Endometrial microvascular endothelial cells (primary cell): ENCODE data around the gene AP1G2. TPM values are rescaled to one million over a fixed set of nuclear protein-coding genes. Genes with fewer than 3 reads are reported as not detected.

Experiments used
- in situ Hi-C: cut with HindIII; loops from 2 replicates; pipeline ENCODE4 v1.10.0; 2017; ENCODE audit warnings: low sequenced_read_pairs, low pct_unique_long_range_greater_than_20kb; ENCODE audit errors: inconsistent ontology term
- total RNA-seq: library from RNA; depleted of rRNA; stranded (reverse); fragments of >200 nt; gene quantifications from one replicate; pipeline ENCODE4 v1.2.3, GENCODE V29; 2015; ENCODE audit errors: inconsistent ontology term

AP1G2 gene
- total RNA-seq, 1 donor from 2014 or later: 18.0 TPM

- in situ Hi-C loops: no loop called here
Observed at GRCh38 chr14:23573384-23574015, 5.9 kb upstream of the AP1G2 start.

DNA sequence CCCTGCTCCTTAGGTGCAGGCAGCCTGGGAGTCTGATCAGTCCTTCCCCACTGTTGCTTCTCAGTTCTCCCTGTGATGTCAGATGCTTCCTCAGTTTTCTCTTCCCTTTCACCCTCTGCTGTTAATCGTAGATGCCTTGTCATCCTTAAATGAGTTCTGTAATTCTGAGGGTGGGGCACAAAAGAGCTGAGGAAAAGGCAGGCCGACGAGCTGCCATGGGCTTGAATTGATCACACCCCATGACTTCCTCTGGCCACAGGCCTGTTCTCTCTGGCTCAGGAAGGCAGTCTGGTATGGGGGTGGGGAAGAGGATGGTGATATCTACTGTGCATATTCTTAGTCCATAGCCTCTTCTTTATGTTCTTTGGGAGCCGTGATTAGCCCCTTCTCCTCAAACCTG, 5.2 kb upstream of the AP1G2 start:
- in situ Hi-C loops: no loop called here

GRCh38 chr14:23572524-23572828, 4.9 kb upstream of the AP1G2 start:
- in situ Hi-C loops: no loop called here

- in situ Hi-C loops: no loop called here
Observed at GRCh38 chr14:23571701-23572523, 4.3 kb upstream of the AP1G2 start.

- in situ Hi-C loops: no loop called here
Observed at GRCh38 chr14:23570806-23571483, 3.4 kb upstream of the AP1G2 start.

DNA sequence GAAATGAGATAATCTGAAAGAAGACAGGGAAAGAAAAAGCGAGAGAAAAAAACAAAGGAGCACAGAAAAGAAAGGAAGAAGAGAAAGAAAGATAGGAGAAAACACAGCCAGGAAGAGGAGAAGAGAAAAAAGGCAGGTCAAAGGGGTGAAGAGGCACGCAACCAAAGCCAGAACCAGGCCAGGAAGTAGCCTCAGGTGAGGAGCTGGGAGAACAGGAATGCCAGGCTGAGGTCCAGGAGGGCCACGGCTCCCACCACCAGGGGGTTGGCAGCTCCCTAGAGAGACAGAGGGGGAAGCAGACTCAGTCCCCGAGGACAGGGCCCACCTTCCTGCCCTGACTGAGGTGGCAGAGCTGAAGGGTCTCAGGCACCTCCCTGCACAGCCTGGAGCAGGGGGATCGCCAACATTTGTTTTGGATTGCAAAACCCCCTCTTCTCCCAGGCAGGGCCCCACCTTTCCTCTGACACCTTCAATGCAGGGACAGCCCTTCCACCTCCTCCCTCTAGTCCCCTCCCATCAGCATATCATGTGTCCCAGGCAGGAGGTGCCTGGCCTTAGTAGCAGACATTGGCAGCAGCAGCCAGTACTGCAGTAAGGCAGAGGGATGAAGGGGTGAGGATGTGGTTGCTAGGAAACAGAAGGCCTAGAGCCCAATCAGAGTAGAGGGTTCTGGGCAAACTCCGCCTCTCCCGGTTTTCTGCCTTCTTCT, 2.0 kb upstream of the AP1G2 start:
- in situ Hi-C loops: no loop called here

- in situ Hi-C loops: no loop called here
Observed at GRCh38 chr14:23568600-23569331, 1.2 kb upstream of the AP1G2 start.

GRCh38 chr14:23568021-23568599, 519 bp upstream of the AP1G2 start:
- in situ Hi-C loops: no loop called here

- in situ Hi-C loops: no loop called here
Observed at GRCh38 chr14:23566778-23567185, 809 bp downstream of the AP1G2 start.

- in situ Hi-C loops: no loop called here
Observed at GRCh38 chr14:23566112-23566777, 1.3 kb downstream of the AP1G2 start.

- in situ Hi-C loops: no loop called here
Observed at GRCh38 chr14:23565626-23566025, 2.0 kb downstream of the AP1G2 start.

DNA sequence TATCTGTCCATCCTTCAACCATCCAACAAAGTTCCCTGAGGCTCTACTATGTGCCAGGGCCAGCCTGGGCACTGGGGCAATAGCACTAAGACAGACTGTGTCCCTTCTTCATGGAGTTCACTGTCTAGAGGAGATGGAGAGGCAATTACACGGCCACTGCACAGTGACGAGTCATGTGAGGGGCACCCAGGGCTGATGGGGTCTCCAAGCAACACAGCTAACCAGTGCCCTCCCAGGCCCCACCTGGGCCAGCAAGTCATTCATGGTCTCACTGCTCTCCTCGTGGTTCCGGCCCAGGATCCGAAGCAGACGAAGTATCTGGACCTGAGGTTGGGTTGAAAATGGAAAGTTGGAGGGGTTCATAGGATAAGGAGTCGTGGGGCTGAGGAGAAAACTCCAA, 2.7 kb downstream of the AP1G2 start:
- in situ Hi-C loops: no loop called here

DNA sequence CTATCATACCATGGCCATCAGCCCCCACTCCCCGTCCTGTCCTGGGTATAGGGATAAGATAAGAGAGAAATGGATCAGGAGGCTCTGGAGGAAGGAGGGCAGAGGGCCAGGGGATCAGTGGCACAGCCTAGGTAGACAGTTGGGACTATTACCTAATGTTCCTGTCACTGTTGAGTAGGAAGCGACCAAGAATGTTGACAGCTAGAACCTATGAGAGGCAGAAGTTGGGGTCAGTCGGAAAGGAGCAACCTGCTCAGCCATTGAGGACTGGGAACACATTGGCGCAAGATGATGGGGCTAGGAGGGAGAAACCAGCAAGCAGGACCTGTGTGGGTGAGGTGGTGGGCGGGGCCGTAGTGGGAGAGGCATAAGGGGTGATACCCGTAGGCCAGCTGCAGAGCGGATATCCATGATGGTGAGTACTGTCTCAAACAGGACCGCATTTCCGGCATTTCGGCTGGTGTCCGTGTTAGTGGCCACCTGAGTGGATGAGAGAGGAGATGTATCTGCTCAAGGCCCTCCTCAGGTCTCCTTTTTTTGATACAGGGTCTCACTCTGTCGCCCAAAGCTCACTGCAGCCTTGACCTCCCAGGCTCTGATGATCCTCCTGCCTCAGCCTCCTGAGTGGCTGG, 3.3 kb downstream of the AP1G2 start:
- in situ Hi-C loops: no loop called here

- in situ Hi-C loops: no loop called here
Observed at GRCh38 chr14:23563473-23564180, 4.0 kb downstream of the AP1G2 start.

DNA sequence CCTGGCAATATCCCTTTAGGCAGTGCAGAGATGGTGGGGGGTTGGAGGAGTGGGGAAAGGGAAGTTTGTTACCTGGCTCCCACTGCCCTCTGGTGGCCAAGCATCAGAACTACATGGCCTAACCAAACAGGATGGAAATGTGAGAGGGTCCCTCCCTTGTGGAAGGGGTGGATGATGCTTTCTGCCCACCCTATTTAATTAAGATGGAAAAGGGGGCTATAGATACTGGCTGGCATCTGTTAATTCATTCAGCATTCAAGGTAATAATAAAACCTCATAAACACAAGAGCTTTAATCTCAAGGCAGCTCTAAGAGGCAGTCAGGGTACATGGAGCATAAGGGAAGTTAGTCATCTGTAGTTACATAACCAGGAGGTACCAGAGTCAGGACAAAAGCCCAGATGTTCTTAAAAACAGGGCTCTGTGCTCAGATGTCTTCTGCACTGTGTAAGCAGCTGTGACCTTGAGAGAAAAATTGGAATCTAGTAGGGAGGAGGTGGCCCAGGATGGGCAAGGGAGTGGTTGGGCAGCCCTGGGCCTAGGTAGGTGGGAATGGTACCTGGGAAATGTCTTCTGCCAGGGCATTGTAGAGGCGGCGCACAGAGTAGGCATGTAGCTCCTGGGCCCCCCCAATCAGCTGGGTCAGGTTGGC, 4.6 kb downstream of the AP1G2 start:
- in situ Hi-C loops: no loop called here

DNA sequence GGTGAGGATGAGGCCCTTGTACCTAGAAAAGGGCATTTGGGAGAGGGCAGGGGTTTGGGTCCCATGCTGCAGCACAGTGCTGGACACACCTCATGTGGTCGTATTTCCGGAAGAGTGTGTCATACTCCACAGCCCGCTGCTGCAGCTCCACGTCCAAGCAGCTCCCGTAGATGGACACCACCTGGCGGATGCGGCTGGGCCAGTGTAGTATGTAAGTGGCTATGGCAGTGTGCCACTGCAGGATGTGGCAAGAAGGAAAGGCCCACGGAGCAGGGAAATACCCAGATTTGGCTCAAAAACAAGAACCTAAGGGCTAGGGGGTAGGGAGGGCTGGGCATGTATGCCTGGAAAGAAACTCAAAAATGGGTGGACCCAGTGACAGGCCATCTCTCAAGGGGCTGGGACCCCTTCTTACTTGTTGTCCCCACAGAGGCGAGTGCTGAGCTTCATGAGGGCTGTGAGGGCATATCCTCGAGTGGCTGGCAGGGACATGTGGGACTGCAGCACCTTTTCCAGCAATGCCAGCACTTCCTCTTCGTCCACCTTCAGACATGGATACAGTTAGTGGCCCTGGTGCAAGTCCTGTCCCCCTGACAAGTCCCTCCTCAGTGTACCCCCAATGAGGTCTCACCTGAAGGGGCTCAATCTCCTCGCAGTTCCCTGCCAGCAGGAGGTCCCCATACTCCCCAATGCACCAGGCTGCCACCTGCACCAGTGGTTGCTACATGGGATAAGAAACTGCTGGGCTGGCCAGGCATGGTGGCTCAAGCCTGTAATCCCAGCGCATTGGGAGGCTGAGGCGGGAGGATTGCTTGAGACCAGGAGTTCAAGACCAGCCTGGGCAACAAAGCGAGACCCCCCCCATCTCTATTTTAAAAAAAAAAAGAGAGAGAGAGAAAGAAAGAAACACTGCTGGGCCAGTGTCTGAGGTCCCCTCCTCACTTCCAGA, 5.4 kb downstream of the AP1G2 start:
- in situ Hi-C loops: no loop called here
